ENCODE results near the gene HTR7. TPM values are rescaled to one million over a fixed set of nuclear protein-coding genes. Genes with fewer than 3 reads are reported as not detected.

Gene HTR7
- total RNA-seq, 1 donor from 2014 or later = 1.8 TPM

DNA sequence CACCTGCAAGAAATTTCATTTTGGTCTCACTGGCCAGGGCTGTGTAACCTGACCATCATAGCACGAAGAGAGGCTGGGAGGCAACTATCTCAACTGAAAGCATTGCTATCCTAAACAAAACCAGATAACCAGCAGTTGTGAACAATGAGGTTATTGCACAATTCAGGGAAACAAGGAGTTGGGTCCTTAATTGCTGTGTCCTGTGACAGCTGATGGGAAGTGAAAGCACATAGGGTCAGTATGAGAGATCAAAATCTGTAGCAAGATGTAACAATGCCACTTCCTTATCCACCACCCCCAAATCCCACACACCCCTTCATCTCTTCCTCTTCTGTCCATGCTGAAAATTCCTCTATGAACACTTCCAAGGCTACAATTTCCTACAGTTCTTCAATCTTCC is 80.2 kb downstream of the HTR7 start:
- Histone ChIP-seq H3K9me3 (no peaks in the 10 kb centered on the region), H3K27ac (no peak overlapping the region), H3K27me3 (no peaks in the 10 kb centered on the region), H3K36me3 (no peaks in the 10 kb centered on the region), H3K4me1 (no peaks in the 10 kb centered on the region), H3K4me3 (no peak overlapping the region)
- no peak for DNase-seq (ENCODE audit: low spot score in 2 of 2)
- TF ChIP-seq, protein P1, sequence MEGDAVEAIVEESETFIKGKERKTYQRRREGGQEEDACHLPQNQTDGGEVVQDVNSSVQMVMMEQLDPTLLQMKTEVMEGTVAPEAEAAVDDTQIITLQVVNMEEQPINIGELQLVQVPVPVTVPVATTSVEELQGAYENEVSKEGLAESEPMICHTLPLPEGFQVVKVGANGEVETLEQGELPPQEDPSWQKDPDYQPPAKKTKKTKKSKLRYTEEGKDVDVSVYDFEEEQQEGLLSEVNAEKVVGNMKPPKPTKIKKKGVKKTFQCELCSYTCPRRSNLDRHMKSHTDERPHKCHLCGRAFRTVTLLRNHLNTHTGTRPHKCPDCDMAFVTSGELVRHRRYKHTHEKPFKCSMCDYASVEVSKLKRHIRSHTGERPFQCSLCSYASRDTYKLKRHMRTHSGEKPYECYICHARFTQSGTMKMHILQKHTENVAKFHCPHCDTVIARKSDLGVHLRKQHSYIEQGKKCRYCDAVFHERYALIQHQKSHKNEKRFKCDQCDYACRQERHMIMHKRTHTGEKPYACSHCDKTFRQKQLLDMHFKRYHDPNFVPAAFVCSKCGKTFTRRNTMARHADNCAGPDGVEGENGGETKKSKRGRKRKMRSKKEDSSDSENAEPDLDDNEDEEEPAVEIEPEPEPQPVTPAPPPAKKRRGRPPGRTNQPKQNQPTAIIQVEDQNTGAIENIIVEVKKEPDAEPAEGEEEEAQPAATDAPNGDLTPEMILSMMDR (IDR thresholded peaks at IDR 0.05) = no peak
- intact Hi-C loops (cut with DNase I) = no loop called here

DNA sequence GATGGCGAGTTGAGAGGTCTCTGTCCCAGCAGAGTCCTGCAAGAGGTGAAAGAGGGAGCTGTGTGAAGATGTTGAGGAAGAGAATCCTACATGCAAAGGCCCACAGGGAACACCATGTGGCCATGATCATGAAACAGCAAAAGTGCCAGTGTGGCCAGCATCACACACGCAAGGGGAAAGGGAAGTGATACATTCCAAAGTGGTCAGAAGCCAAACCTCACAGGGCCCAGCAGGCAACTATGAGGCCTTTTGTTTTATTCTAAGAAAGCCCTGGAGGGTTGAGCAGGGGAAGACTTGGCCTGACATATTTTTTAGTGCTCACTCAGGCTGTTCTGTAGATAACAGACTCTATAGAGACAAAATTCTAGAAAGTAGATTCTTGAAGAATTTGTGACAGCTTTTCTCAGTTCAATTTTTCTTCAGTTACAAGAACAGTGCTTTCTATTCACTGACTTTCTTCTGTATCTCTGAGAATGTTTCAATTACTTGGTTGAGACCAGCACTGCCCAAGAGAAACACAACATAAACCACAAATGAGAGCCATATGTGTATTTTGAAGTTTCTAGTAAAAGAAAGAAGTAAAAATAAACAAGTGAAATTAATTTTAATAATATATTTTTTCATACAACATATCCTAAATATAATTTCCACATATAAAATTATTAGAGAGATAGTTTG is 82.3 kb downstream of the HTR7 start:
- H3K4me3 ChIP-seq = no peak overlapping the region
- H3K4me1 ChIP-seq = no peaks in the 10 kb centered on the region
- H3K36me3 ChIP-seq = no peaks in the 10 kb centered on the region
- peak overlapping the region in 1 of 2 donors; percentile 10 for H3K27ac ChIP-seq
- H3K27me3 ChIP-seq = no peaks in the 10 kb centered on the region
- intact Hi-C loops (cut with DNase I) = no loop called here
- TF ChIP-seq, protein P1 (IDR thresholded peaks at IDR 0.05) = no peak
- H3K9me3 ChIP-seq = no peaks in the 10 kb centered on the region
- DNase-seq (ENCODE audit: low spot score in 2 of 2) = no peak

DNA sequence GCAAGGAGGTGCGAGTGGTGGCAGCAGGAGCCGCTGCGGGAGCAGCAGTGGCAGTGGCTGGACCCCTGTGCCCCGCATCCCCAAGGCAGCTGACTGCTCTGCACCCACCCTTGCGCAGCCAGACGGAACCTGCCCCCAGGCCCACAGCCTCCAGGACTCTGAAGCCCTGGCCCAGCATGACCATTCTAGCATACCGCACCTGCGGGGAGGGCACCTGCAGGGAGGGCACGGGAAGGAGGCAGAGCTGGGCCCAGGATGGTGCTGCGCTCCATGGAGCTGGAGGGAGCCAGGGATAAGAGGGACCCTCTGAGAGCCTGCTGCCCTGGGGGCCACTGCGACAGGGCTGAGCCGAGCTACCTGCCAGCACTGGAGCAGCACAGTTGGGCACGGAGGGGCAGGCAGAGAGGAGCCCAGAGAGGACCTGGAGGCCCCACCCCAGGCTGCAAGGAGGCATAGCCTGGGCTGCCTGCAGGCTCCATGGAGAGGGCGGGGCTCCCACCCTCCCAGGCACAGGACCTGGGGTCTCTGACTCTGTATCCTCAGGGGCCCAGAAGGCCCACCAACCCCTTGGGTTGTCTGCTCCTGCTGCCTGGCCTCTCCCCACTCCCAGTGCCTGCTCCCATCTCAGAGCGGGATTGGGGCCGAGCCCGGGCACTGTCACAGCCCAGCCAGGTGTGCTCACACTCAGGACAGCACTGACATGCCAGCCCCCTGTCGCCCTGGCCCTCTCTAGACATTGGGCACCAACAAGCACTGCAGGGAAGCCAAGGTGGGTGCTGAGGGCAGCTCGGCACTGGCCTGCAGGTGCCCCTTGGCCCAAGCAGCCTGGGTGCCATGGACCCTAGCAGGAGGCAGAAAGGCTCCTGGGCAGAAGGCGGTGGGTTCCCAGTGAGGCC is 87.6 kb downstream of the HTR7 start:
- Histone ChIP-seq H3K27ac (no peak overlapping the region), H3K36me3 (no peaks in the 10 kb centered on the region), H3K4me1 (no peaks in the 10 kb centered on the region), H3K9me3 (no peaks in the 10 kb centered on the region), H3K4me3 (no peak overlapping the region), H3K27me3 (no peaks in the 10 kb centered on the region)
- DNase-seq (ENCODE audit: low spot score in 2 of 2) = no peak
- intact Hi-C loops (cut with DNase I) = no loop called here
- TF ChIP-seq, protein P1 (IDR thresholded peaks at IDR 0.05) = no peak

DNA sequence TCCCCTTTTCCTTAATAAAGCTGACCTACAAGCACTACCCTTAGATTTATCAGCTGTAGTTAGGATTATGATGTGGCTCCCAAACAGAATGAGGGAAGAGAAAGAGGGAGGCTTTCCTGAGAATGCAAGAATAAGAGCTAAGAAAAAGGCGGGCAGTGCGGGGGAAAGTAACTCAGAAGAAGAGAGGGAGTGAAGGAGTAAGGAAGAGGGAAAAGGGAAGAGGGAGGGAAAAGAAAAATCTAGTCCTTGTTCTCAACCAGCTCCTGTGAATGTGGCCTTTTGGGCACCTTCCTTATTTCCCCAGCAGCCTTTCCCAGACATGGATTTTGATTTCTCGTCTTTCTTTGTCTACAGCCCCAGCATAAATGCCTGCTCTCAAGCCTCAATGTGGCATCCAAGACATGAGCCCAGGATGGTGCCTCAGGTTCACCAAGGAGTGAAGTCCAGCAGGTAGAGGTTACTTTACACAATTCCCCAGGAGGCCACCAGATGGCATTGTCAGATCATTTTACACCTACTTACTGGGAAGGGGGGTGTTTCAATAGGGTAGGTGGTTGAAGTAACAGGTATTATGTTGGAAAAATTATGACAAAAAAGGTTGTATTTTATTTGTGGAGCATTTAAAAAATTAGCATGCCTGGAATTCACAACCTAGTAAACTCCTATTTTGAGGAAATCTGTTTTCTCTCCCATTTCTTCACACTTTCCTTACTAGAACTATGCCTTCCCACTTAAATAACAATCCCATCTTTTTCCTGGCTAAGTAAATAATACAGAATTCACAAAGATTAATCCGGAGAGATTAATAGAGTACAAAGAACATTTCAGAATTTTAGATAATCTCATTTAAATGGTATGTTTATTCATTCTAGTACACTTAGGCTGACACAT is 106.5 kb downstream of the HTR7 start:
- TF ChIP-seq, protein P1 (IDR thresholded peaks at IDR 0.05) = peak; percentile 46 to 76 (median 61)
- no peak overlapping the region for H3K27ac ChIP-seq
- H3K9me3 ChIP-seq = no peaks in the 10 kb centered on the region
- intact Hi-C loops (cut with DNase I) = loop anchor here (5.0 kb wide), 1 partner anchor 106 kb away; the partner anchor contains the start of gene HTR7
- H3K27me3 ChIP-seq = no peaks in the 10 kb centered on the region
- no peak for DNase-seq (ENCODE audit: low spot score in 2 of 2)
- no peaks in the 10 kb centered on the region for H3K4me1 ChIP-seq
- no peak overlapping the region for H3K4me3 ChIP-seq
- no peaks in the 10 kb centered on the region for H3K36me3 ChIP-seq

DNA sequence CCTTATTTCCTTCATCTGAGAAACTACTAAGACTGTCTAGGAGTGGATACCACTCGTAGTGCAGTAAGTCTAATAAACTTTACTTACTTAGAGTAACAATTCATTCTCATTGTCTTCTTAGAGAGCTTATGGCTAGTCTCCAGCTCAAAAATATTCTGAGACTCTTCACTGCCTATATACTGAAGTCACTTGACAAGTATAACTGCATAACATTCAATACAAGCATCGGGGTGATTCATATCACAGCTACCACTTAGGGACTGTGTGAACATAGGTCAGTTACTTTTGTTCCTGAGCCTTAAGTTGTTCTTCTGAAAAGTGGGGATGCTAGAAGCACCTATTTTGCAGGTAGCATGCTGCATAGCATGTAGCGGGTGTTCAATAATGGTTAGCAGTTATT is 111.0 kb downstream of the HTR7 start:
- TF ChIP-seq, protein P1 (IDR thresholded peaks at IDR 0.05) = no peak
- no peaks in the 10 kb centered on the region for H3K36me3 ChIP-seq
- H3K9me3 ChIP-seq = no peaks in the 10 kb centered on the region
- intact Hi-C loops (cut with DNase I) = loop anchor here (5.0 kb wide), 1 partner anchor 40 kb away; no protein-coding TSS in a partner anchor
- H3K4me3 ChIP-seq = no peak overlapping the region
- no peaks in the 10 kb centered on the region for H3K27me3 ChIP-seq
- no peak for DNase-seq (ENCODE audit: low spot score in 2 of 2)
- no peaks in the 10 kb centered on the region for H3K4me1 ChIP-seq
- H3K27ac ChIP-seq = no peak overlapping the region

All from ascending aorta (tissue), 2 donors.